Measurements from ENCODE around the gene SMIM43. TPM values are rescaled to one million over a fixed set of nuclear protein-coding genes. Genes with fewer than 3 reads are reported as not detected.
A peak's percentile ranks its signal among the peaks of the same experiment; 100 is the strongest.

Gene SMIM43
- total RNA-seq, 1 experiment from 2014 or later, result 1.2 TPM

- TF ChIP-seq CTCF (conservative IDR thresholded peaks at IDR 0.05), result no peak
- Histone ChIP-seq H4K8ac (replicated peaks; ENCODE audit: insufficient read length, low read depth, low read length) (no peak overlapping the region), H3T11ph (ENCODE audit: low read length) (no peak overlapping the region), H3K9ac (ENCODE audit: extremely low read depth, insufficient read length, low read length) (no peak overlapping the region), H3K4ac (ENCODE audit: low read depth, low read length) (no peak overlapping the region), H3K27ac (ENCODE audit: insufficient read length, low read depth, low read length) (no peak overlapping the region), H3K79me2 (ENCODE audit: insufficient read depth, low read length) (no peaks in the 10 kb centered on the region), H2BK20ac (ENCODE audit: low read depth, low read length, poor library complexity, severe bottlenecking) (no peak overlapping the region), H3K56ac (ENCODE audit: insufficient read length, low read depth, low read length) (no peak overlapping the region), H3K9me3 (ENCODE audit: control insufficient read depth, low read depth, low read length) (no peaks in the 10 kb centered on the region), H3K23me2 (ENCODE audit: insufficient read length, low read depth, low read length, poor library complexity, severe bottlenecking) (no peaks in the 10 kb centered on the region), H3K79me1 (ENCODE audit: insufficient read depth, low read depth, low read length, poor library complexity, severe bottlenecking) (no peaks in the 10 kb centered on the region), H2AFZ (ENCODE audit: low read length) (no peak overlapping the region), H2BK5ac (ENCODE audit: insufficient read length, low read length) (no peak overlapping the region), H3K4me1 (ENCODE audit: insufficient read depth, low read length) (no peaks in the 10 kb centered on the region), H3K23ac (ENCODE audit: insufficient read length, low read depth, low read length) (no peak overlapping the region), H3K14ac (ENCODE audit: insufficient read depth, low read length) (no peak overlapping the region), H2BK15ac (ENCODE audit: low read depth, low read length) (no peak overlapping the region), H3K4me2 (ENCODE audit: insufficient read depth, insufficient read length, low read length) (no peak overlapping the region), H3K18ac (ENCODE audit: insufficient read length, low read depth, low read length) (no peak overlapping the region), H2BK12ac (ENCODE audit: insufficient read length, low read depth, low read length) (no peak overlapping the region), H4K91ac (ENCODE audit: insufficient read length, low read depth, low read length) (no peak overlapping the region), H4K5ac (ENCODE audit: insufficient read length, low read depth, low read length) (no peak overlapping the region), H2AK5ac (ENCODE audit: insufficient read length, low read length) (no peak overlapping the region), H4K20me1 (ENCODE audit: control insufficient read depth, insufficient read depth, insufficient read length) (no peaks in the 10 kb centered on the region), H2BK120ac (ENCODE audit: low read depth, low read length, poor library complexity, severe bottlenecking) (no peak overlapping the region), H3K27me3 (ENCODE audit: insufficient read depth, low read length) (no peaks in the 10 kb centered on the region)
- WGBS (ENCODE audit: extremely low coverage, insufficient read length, low lambda C conversion rate), result no CpG with 5 or more reads among the region's 1 CpG
- Mint-ChIP-seq H3K4me3 (no peak overlapping the region), H3K36me3 (ENCODE audit: insufficient read depth in 1 of 3, low read depth in 3 of 3) (no peaks in the 10 kb centered on the region), H3K4me1 (peaks cover 3 to 13% of the 10 kb centered on the region in 2 experiments), H3K27me3 (ENCODE audit: low read depth) (no peaks in the 10 kb centered on the region), H3K27ac (peak overlapping the region in 2 of 3 experiments; percentile 3 to 38; a peak in 1 of 7 replicates), H3K9me3 (no peaks in the 10 kb centered on the region)
- DNase-seq, result no peak
Measured at GRCh38 chr4:121724671-121725070, 40.3 kb downstream of the SMIM43 start.

Data from H9 (cell line).